Upper lobe of right lung (tissue), 1 donor: ENCODE measurements around the gene HSPB9. TPM values are rescaled to one million over a fixed set of nuclear protein-coding genes. Genes with fewer than 3 reads are reported as not detected.
A peak's percentile ranks its signal among the peaks of the same experiment; 100 is the strongest.

ENCODE experiments used
- ATAC-seq: fragments of 200-7000 bp; cut with Tn5 transposase; one replicate; pipeline ENCODE4 v1.9.1; 2020; ENCODE audit warnings: mild to moderate bottlenecking, moderate library complexity
- DNase-seq: peaks from one replicate; pipeline ENCODE4 v3.0.0-alpha.2; 2020
- H3K27ac ChIP-seq: fragments of 200-600 bp; one replicate; pipeline ENCODE4 v1.8.0; 2022
- H3K27me3 ChIP-seq: fragments of 200-600 bp; one replicate; pipeline ENCODE4 v1.8.0; 2022; ENCODE audit warnings: mild to moderate bottlenecking
- H3K36me3 ChIP-seq: fragments of 200-600 bp; one replicate; pipeline ENCODE4 v1.8.0; 2022
- H3K4me1 ChIP-seq: fragments of 200-600 bp; one replicate; pipeline ENCODE4 v1.8.0; 2022
- H3K4me3 ChIP-seq: fragments of 200-600 bp; one replicate; pipeline ENCODE4 v1.8.0; 2022; ENCODE audit warnings: mild to moderate bottlenecking
- H3K9me3 ChIP-seq: fragments of 200-600 bp; one replicate; pipeline ENCODE4 v1.8.0; 2022
- CTCF ChIP-seq: fragments of 200-600 bp; IDR thresholded peaks from one replicate; pipeline ENCODE4 v1.8.0; 2022; ENCODE audit warnings: antibody characterized with exemption
- intact Hi-C: fragments of 100-400 bp; cut with DNase I; formaldehyde crosslinking; loops from one replicate; pipeline ENCODE4 v1.11.0; 2022
- total RNA-seq: library from RNA; stranded (reverse); fragmentation: NEBNext Ultra II Directional; extraction: Animal tissue kit (Norgen Biotek cat#: 25700); gene quantifications from one replicate; pipeline ENCODE4 v1.2.1, GENCODE V29; 2021
- donor health status: DM: no; HTN: yes; CAD: no; lungs with severe emphysema.

Gene HSPB9
- total RNA-seq, 1 donor from 2014 or later, result not detected

- DNase-seq, result peak; percentile 75
- Histone ChIP-seq H3K4me3 (peak overlapping the region; percentile 75), H3K27me3 (no peaks in the 10 kb centered on the region), H3K9me3 (no peaks in the 10 kb centered on the region), H3K27ac (peak overlapping the region; percentile 92), H3K4me1 (peaks cover 19% of the 10 kb centered on the region), H3K36me3 (peaks cover 23% of the 10 kb centered on the region)
- intact Hi-C loops, result loop anchor here (10.0 kb wide), 2 partner anchors 87 to 147 kb away; partner anchors contain the start of genes CNP and NKIRAS2
- peak; percentile 45 for ATAC-seq
- no peak for TF ChIP-seq CTCF
Observed at GRCh38 chr17:42111871-42112551, 10.6 kb upstream of the HSPB9 start.

GRCh38 chr17:42112552-42113176, 9.9 kb upstream of the HSPB9 start, which contains the start of gene DHX58:
Gene DHX58, minus strand, starts transcription at chr17:42112714. Its CDS starts 822 bp downstream, at chr17:42111892.
- DNase-seq (peak; percentile 80), ATAC-seq (peak; percentile 89)
- H3K27me3 ChIP-seq, result no peaks in the 10 kb centered on the region
- peaks cover 19% of the 10 kb centered on the region for H3K4me1 ChIP-seq
- no peak for TF ChIP-seq CTCF
- H3K4me3 ChIP-seq, result peak within 1 kb of the TSS; percentile 75
- intact Hi-C loops, result loop anchor here (10.0 kb wide), 2 partner anchors 88 to 148 kb away; partner anchors contain the start of genes CNP and NKIRAS2
- H3K9me3 ChIP-seq, result no peaks in the 10 kb centered on the region
- H3K27ac ChIP-seq, result peak within 1 kb of the TSS; percentile 92
- H3K36me3 ChIP-seq, result peaks cover 27% of the 10 kb centered on the region

- H3K27ac ChIP-seq, result peak overlapping the region; percentile 92
- H3K4me1 ChIP-seq, result peaks cover 19% of the 10 kb centered on the region
- H3K4me3 ChIP-seq, result peak overlapping the region; percentile 75
- H3K9me3 ChIP-seq, result no peaks in the 10 kb centered on the region
- no peaks in the 10 kb centered on the region for H3K27me3 ChIP-seq
- DNase-seq (no peak), ATAC-seq (no peak)
- intact Hi-C loops, result loop anchor here (10.0 kb wide), 2 partner anchors 89 to 149 kb away; partner anchors contain the start of genes CNP and NKIRAS2
- no peak for TF ChIP-seq CTCF
- H3K36me3 ChIP-seq, result peaks cover 23% of the 10 kb centered on the region
Observed at GRCh38 chr17:42113293-42114069, 9.1 kb upstream of the HSPB9 start.

GRCh38 chr17:42114118-42114517, 8.5 kb upstream of the HSPB9 start:
- no peak overlapping the region for H3K27ac ChIP-seq
- no peak for TF ChIP-seq CTCF
- DNase-seq (no peak), ATAC-seq (no peak)
- H3K36me3 ChIP-seq, result peaks cover 17% of the 10 kb centered on the region
- no peak overlapping the region for H3K4me3 ChIP-seq
- H3K27me3 ChIP-seq, result no peaks in the 10 kb centered on the region
- intact Hi-C loops, result loop anchor here (10.0 kb wide), 2 partner anchors 89 to 149 kb away; partner anchors contain the start of genes CNP and NKIRAS2
- H3K9me3 ChIP-seq, result no peaks in the 10 kb centered on the region
- H3K4me1 ChIP-seq, result peaks cover 19% of the 10 kb centered on the region

- Histone ChIP-seq H3K36me3 (peaks cover 13% of the 10 kb centered on the region), H3K4me1 (peaks cover 22% of the 10 kb centered on the region), H3K27ac (no peak overlapping the region), H3K27me3 (no peaks in the 10 kb centered on the region), H3K9me3 (no peaks in the 10 kb centered on the region), H3K4me3 (no peak overlapping the region)
- peak; percentile 57 for ATAC-seq
- intact Hi-C loops, result loop anchor here (10.0 kb wide), 2 partner anchors 92 to 152 kb away; partner anchors contain the start of genes CNP and NKIRAS2
- peak; percentile 86 for DNase-seq
- TF ChIP-seq CTCF, result peak; percentile 82
Observed at GRCh38 chr17:42116705-42117396, 5.8 kb upstream of the HSPB9 start.
